GM12875 (cell line): ENCODE data around the gene TRPV2.

ENCODE experiments used
- H3K4me3 ChIP-seq: one replicate; pipeline ENCODE4 v1.5.1; 2011; ENCODE audit warnings: low read depth, low read length, control low read depth
- TF ChIP-seq, protein P1 (sequence below): IDR thresholded peaks from 2 replicates; pipeline ENCODE4 v1.5.1; 2011; ENCODE audit warnings: low read depth, mild to moderate bottlenecking, control low read depth, inconsistent platforms, low read length, moderate library complexity, borderline replicate concordance; ENCODE audit not compliant: insufficient read depth

Gene TRPV2

DNA sequence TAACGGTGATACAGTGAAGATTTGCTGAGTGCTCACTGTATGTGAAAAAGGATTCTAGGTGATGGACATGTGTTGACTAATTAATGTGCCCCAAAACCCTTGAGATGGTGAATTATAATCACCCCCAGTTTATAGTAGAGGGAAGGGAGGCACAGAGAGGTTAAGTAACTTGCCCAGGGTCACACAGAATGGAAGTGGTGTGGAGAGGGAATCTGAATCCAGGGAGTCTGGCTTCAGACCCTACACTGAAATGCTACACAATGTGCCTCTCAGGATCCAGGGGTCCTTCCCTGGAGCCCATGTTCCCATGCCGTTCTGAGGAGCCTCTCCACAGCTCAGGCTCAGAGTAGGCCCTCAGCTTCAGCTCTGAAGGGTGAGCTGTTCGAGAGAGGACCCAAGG lies 11.6 kb downstream of the TRPV2 start:
- TF ChIP-seq, protein P1, sequence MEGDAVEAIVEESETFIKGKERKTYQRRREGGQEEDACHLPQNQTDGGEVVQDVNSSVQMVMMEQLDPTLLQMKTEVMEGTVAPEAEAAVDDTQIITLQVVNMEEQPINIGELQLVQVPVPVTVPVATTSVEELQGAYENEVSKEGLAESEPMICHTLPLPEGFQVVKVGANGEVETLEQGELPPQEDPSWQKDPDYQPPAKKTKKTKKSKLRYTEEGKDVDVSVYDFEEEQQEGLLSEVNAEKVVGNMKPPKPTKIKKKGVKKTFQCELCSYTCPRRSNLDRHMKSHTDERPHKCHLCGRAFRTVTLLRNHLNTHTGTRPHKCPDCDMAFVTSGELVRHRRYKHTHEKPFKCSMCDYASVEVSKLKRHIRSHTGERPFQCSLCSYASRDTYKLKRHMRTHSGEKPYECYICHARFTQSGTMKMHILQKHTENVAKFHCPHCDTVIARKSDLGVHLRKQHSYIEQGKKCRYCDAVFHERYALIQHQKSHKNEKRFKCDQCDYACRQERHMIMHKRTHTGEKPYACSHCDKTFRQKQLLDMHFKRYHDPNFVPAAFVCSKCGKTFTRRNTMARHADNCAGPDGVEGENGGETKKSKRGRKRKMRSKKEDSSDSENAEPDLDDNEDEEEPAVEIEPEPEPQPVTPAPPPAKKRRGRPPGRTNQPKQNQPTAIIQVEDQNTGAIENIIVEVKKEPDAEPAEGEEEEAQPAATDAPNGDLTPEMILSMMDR: no peak
- no peak overlapping the region for H3K4me3 ChIP-seq

DNA sequence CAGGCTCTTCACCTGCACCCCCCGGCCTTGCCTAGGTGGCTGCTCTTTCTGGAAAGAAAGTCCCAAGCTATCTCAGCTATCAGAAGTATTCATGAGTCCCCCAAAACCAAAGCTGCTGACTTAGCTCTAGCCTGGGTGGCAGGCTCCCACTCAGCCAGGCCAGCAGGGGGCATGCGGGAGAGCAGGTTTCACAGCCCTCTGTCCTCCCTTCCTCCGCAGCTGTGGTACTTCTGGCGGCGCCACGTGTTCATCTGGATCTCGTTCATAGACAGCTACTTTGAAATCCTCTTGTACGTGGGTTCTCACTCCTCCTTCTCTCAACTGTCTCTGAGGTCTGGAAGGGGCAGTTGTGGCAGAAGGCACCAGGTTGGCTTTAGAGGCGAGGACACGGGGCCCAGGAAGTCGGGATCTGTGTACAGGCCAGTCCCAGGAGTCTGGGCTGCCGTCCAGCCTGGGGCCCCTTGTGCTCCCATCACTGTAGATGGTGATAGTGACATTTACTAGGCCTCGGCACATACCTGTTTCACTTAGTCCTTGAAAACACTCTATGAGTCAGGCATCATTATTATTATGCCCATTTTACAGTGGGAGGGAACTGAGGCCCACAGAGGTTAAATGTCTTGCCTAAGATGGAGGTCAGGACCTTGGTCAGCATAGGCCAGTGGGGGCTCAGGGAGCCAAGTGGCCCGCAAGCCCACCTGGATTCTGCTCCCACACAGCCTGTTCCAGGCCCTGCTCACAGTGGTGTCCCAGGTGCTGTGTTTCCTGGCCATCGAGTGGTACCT lies 12.9 kb downstream of the TRPV2 start:
- TF ChIP-seq, protein P1: peak; percentile 82
- no peak overlapping the region for H3K4me3 ChIP-seq

DNA sequence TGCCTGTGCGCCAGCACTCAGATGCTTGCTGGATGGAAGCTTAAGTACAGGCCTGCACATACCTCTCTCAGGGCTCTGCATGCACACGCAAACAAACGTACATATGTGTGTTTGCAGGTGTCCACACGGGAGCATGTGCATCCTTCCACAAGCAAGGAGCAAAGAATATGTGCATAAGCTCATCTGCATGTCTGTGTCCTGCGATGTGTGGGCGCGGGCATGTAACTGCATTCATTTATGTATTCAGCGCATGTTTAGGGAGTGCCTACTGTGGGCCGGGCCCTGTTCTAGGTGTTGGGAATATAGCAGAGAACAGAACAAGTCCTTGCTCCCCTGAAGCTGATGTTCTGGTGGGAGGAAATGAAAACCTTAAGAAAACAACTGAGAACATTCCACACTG lies 13.7 kb downstream of the TRPV2 start:
- no peak overlapping the region for H3K4me3 ChIP-seq
- TF ChIP-seq, protein P1: no peak

DNA sequence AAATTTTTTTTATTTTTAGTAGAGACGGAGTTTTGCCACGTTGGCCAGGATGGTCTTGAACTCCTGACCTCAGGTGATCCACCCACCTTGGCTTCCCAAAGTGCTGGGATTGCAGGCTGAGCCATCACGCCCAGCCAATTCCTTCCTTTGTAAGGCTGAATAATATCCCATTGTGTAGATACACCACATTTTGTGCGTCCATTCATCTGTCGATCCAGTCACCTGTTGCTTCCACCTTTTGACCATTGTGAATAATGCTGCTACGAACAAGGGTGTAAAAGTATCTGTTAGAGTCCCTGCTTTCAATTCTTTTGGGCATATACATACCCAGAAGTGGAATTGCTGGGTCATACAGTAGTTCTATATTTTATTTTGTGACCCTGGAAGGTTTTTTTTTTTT lies 15.3 kb downstream of the TRPV2 start:
- TF ChIP-seq, protein P1: no peak
- no peak overlapping the region for H3K4me3 ChIP-seq

DNA sequence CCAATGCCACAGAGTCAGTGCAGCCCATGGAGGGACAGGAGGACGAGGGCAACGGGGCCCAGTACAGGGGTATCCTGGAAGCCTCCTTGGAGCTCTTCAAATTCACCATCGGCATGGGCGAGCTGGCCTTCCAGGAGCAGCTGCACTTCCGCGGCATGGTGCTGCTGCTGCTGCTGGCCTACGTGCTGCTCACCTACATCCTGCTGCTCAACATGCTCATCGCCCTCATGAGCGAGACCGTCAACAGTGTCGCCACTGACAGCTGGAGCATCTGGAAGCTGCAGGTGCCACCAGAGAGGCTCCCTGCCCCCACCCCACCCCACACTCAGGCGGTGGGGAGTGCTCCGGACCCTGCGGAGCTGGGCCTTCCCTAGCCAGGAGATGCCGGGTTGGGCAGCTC lies 16.6 kb downstream of the TRPV2 start:
- H3K4me3 ChIP-seq: no peak overlapping the region
- TF ChIP-seq, protein P1: no peak

DNA sequence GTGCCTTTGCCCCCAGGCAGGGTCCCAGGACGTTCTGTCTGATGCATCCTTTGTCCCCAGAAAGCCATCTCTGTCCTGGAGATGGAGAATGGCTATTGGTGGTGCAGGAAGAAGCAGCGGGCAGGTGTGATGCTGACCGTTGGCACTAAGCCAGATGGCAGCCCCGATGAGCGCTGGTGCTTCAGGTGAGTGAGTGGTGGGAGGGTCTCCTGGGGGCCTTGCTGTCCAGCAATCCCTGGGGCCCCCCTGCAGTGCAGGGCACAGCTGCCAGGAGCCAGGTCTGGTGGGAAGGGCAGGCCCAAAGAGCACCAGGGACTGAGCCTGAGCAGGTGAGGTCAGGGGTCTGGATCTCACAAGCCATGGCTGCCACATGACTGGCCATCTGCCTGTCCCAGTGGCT lies 18.1 kb downstream of the TRPV2 start:
- H3K4me3 ChIP-seq: no peak overlapping the region
- TF ChIP-seq, protein P1: no peak

DNA sequence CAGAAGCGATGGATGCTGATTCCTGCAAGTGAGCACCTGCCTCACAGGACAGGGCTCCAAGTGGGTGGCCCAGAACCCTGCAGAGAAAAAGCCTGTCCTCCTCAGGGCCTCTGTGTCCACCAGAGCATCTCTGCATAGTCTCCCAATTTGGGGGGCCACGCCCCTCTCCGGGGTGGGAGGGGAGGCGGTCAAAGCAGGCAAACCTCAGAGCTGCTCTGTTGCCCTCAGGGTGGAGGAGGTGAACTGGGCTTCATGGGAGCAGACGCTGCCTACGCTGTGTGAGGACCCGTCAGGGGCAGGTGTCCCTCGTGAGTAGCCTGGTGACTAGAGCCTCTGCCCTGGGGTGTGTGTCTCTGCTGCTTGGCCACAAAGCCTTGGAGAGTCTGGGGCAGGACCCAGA lies 19.3 kb downstream of the TRPV2 start:
- H3K4me3 ChIP-seq: no peak overlapping the region
- TF ChIP-seq, protein P1: no peak
